Measurements from ENCODE around the gene LYRM9. TPM values are rescaled to one million over a fixed set of nuclear protein-coding genes. Genes with fewer than 3 reads are reported as not detected.
"Not testable (repeated sequence)": the region's sequence is repeated elsewhere in the genome, so short reads cannot be mapped to it uniquely, and the experiment has no call there.

LYRM9 gene
- total and polyA plus RNA-seq, 2 experiments from 2014 or later: 14.6 to 15.4 TPM

- DNase-seq (ENCODE audit: low read depth in 1 of 2, low spot score in 1 of 2): no peak
- peaks cover 12% of the 10 kb centered on the region for H3K4me1 ChIP-seq (ENCODE audit: low read depth)
- H3K4me3 ChIP-seq: no peak overlapping the region
- TF ChIP-seq CTCF (IDR thresholded peaks at IDR 0.05; ENCODE audit: low read depth, low read length): no peak
- H3K27ac ChIP-seq: no peak overlapping the region
- peaks cover 5% of the 10 kb centered on the region for H3K27me3 ChIP-seq
- H3K36me3 ChIP-seq: no peaks in the 10 kb centered on the region
- no peaks in the 10 kb centered on the region for H3K9me3 ChIP-seq (ENCODE audit: low read depth)
These were observed 40.1 kb downstream of the LYRM9 start for GRCh38 chr17:27853091-27853490.

- Histone ChIP-seq H3K4me1 (ENCODE audit: low read depth) (no peaks in the 10 kb centered on the region), H3K27ac (no peak overlapping the region), H3K4me3 (no peak overlapping the region), H3K36me3 (no peaks in the 10 kb centered on the region), H3K9me3 (ENCODE audit: low read depth) (no peaks in the 10 kb centered on the region), H3K27me3 (peaks cover 5% of the 10 kb centered on the region)
- DNase-seq (ENCODE audit: low read depth in 1 of 2, low spot score in 1 of 2): no peak
- TF ChIP-seq CTCF (IDR thresholded peaks at IDR 0.05; ENCODE audit: low read depth, low read length): no peak
These were observed 43.5 kb downstream of the LYRM9 start for GRCh38 chr17:27849474-27850185.

GRCh38 chr17:27848931-27849330 lies 44.2 kb downstream of the LYRM9 start:
- no peak overlapping the region for H3K27ac ChIP-seq
- TF ChIP-seq CTCF (IDR thresholded peaks at IDR 0.05; ENCODE audit: low read depth, low read length): no peak
- peaks cover 5% of the 10 kb centered on the region for H3K27me3 ChIP-seq

GRCh38 chr17:27846808-27847307 lies 46.3 kb downstream of the LYRM9 start:
- not testable (repeated sequence) for H3K27ac ChIP-seq; H3K4me3 ChIP-seq; H3K36me3 ChIP-seq; H3K9me3 ChIP-seq (ENCODE audit: low read depth); H3K27me3 ChIP-seq; H3K4me1 ChIP-seq (ENCODE audit: low read depth); DNase-seq (ENCODE audit: low read depth in 1 of 2, low spot score in 1 of 2)

More at GRCh38 chr17:27848931-27849330, 44.2 kb downstream of the LYRM9 start:
- DNase-seq (ENCODE audit: low read depth in 1 of 2, low spot score in 1 of 2): no peak
- Histone ChIP-seq H3K9me3 (ENCODE audit: low read depth) (no peaks in the 10 kb centered on the region), H3K36me3 (no peaks in the 10 kb centered on the region), H3K4me3 (no peak overlapping the region), H3K4me1 (ENCODE audit: low read depth) (no peaks in the 10 kb centered on the region)

GRCh38 chr17:27846042-27846655 lies 47.0 kb downstream of the LYRM9 start:
- H3K27ac ChIP-seq: no peak overlapping the region
- H3K36me3 ChIP-seq: no peaks in the 10 kb centered on the region
- no peaks in the 10 kb centered on the region for H3K4me1 ChIP-seq (ENCODE audit: low read depth)
- H3K9me3 ChIP-seq (ENCODE audit: low read depth): no peaks in the 10 kb centered on the region
- H3K27me3 ChIP-seq: no peaks in the 10 kb centered on the region
- DNase-seq (ENCODE audit: low read depth in 1 of 2, low spot score in 1 of 2): no peak
- H3K4me3 ChIP-seq: no peak overlapping the region
- TF ChIP-seq CTCF (IDR thresholded peaks at IDR 0.05; ENCODE audit: low read depth, low read length): no peak
